H1 (cell line): ENCODE results near the gene H6PD.

Source experiments
- CBX8 ChIP-seq: fragments of 300-800, 300-1000 bp; sonication (generic); IDR thresholded peaks from 2 replicates; pipeline ENCODE4 v1.7.1; 2016; ENCODE audit warnings: low read depth, low read length, borderline replicate concordance
- CREB1 ChIP-seq: IDR thresholded peaks from 2 replicates; pipeline ENCODE4 v1.6.1; 2012; ENCODE audit warnings: inconsistent platforms
- JUN ChIP-seq: IDR thresholded peaks from 2 replicates; pipeline ENCODE4 v1.6.1; 2011; ENCODE audit warnings: low read depth, mild to moderate bottlenecking, improper control_type of control experiment, low read length
- KDM1A ChIP-seq: fragments of 200-600, 300-600 bp; sonication (generic); IDR thresholded peaks from 2 replicates; pipeline ENCODE4 v1.7.1; 2016; ENCODE audit warnings: mild to moderate bottlenecking, low read length, borderline replicate concordance
- RFX5 ChIP-seq: IDR thresholded peaks from 2 replicates; pipeline ENCODE4 v1.6.1; 2011; ENCODE audit warnings: low read depth, low read length, improper control_type of control experiment, borderline replicate concordance
- SIRT6 ChIP-seq: IDR thresholded peaks from one replicate; pipeline ENCODE4 v1.7.1; 2012; ENCODE audit warnings: low read length, inconsistent platforms
- TAF1 ChIP-seq: IDR thresholded peaks from 2 replicates; pipeline ENCODE4 v1.6.1; 2011; ENCODE audit warnings: mild to moderate bottlenecking, low read depth, low read length
- TF ChIP-seq, protein P1 (sequence below), 3 experiments: IDR thresholded peaks; 1 replicate in 2 of 3; 2 replicates in 1 of 3; pipeline versions ENCODE4 v1.5.1 to v1.6.1; 2011; ENCODE audit warnings: low read length in 3 of 3, mild to moderate bottlenecking in 3 of 3, inconsistent platforms in 2 of 3, low read depth in 1 of 3, moderate library complexity in 1 of 3; ENCODE audit not compliant: insufficient read depth in 1 of 3; ENCODE audit errors: control extremely low read depth in 1 of 3

GRCh38 chr1:9279172-9279840 lies 44.7 kb downstream of the H6PD start:
- TF ChIP-seq KDM1A, result no peak
- no peak for TF ChIP-seq CREB1
- TF ChIP-seq, protein P1, sequence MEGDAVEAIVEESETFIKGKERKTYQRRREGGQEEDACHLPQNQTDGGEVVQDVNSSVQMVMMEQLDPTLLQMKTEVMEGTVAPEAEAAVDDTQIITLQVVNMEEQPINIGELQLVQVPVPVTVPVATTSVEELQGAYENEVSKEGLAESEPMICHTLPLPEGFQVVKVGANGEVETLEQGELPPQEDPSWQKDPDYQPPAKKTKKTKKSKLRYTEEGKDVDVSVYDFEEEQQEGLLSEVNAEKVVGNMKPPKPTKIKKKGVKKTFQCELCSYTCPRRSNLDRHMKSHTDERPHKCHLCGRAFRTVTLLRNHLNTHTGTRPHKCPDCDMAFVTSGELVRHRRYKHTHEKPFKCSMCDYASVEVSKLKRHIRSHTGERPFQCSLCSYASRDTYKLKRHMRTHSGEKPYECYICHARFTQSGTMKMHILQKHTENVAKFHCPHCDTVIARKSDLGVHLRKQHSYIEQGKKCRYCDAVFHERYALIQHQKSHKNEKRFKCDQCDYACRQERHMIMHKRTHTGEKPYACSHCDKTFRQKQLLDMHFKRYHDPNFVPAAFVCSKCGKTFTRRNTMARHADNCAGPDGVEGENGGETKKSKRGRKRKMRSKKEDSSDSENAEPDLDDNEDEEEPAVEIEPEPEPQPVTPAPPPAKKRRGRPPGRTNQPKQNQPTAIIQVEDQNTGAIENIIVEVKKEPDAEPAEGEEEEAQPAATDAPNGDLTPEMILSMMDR (IDR thresholded peaks at IDR 0.05; ENCODE audit: control extremely low read depth in 1 of 3, insufficient read depth in 1 of 3, low read depth in 1 of 3, low read length in 3 of 3), result no peak
- TF ChIP-seq CBX8, result no peak
- TF ChIP-seq JUN, result no peak
- TF ChIP-seq RFX5, result no peak
- no peak for TF ChIP-seq TAF1
- no peak for TF ChIP-seq SIRT6
